ENCODE measurements around the gene MYPN.

The MYPN gene

GRCh38 chr10:68132391-68132790 lies 23.1 kb downstream of the MYPN start:
- no peaks in the 10 kb centered on the region for H3K4me1 ChIP-seq (ENCODE audit: control insufficient read depth in 1 of 2, insufficient read depth in 1 of 2, low read depth in 1 of 2, low read length in 1 of 2)
- peaks cover 10% of the 10 kb centered on the region for H3K27me3 ChIP-seq
- H3K36me3 ChIP-seq: no peaks in the 10 kb centered on the region
- no peak overlapping the region for H3K27ac ChIP-seq
- H3K4me3 ChIP-seq (ENCODE audit: low read depth in 1 of 2, low read length in 1 of 2): no peak overlapping the region
- no peaks in the 10 kb centered on the region for H3K9me3 ChIP-seq
- TF ChIP-seq CTCF (IDR thresholded peaks at IDR 0.05): no peak

DNA sequence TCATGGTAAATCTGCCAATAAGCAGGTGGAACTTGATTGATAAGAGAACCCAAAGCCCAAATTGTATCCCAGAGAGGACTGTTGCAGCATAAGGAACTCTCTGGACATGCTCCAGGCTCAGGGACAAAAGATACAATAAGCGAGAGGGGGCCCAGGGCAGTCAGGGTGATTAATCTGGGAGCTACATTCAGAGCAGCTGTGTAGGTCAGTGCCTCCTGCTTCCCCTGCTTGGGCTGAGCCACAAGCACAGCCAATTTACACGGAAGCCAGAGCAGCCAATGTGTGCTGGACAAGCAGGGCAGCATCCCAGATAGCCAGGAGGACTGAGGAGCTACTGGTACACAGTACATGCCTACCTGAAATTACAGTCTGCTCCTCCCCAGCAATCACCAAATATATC lies 24.2 kb downstream of the MYPN start:
- Histone ChIP-seq H3K27ac (no peak overlapping the region), H3K9me3 (no peaks in the 10 kb centered on the region), H3K4me3 (ENCODE audit: low read depth in 1 of 2, low read length in 1 of 2) (no peak overlapping the region), H3K4me1 (ENCODE audit: control insufficient read depth in 1 of 2, insufficient read depth in 1 of 2, low read depth in 1 of 2, low read length in 1 of 2) (no peaks in the 10 kb centered on the region), H3K36me3 (no peaks in the 10 kb centered on the region), H3K27me3 (peaks cover 1% of the 10 kb centered on the region)
- TF ChIP-seq CTCF (IDR thresholded peaks at IDR 0.05): no peak

DNA sequence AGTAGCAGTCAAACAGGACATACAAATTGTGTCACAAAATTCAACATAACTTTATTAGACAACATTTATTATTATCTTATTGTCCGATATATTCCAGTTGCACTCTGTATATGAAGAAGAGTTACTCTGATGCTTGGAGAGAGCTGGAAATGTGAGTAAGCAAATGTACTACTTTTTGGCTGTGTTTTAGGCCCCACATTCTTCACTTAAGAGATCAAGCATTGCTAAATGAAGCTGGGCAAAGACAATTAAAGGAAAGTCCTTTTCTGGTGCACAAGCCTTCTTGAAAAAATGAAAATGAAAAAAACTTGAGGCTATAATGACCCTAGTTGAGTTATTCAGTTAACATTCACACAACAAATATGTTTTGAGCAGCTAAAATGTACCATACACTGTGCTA lies 26.1 kb downstream of the MYPN start:
- Histone ChIP-seq H3K4me3 (ENCODE audit: low read depth in 1 of 2, low read length in 1 of 2) (no peak overlapping the region), H3K27me3 (no peaks in the 10 kb centered on the region), H3K36me3 (no peaks in the 10 kb centered on the region), H3K9me3 (no peaks in the 10 kb centered on the region), H3K27ac (no peak overlapping the region), H3K4me1 (ENCODE audit: control insufficient read depth in 1 of 2, insufficient read depth in 1 of 2, low read depth in 1 of 2, low read length in 1 of 2) (no peaks in the 10 kb centered on the region)
- no peak for TF ChIP-seq CTCF (IDR thresholded peaks at IDR 0.05)

DNA sequence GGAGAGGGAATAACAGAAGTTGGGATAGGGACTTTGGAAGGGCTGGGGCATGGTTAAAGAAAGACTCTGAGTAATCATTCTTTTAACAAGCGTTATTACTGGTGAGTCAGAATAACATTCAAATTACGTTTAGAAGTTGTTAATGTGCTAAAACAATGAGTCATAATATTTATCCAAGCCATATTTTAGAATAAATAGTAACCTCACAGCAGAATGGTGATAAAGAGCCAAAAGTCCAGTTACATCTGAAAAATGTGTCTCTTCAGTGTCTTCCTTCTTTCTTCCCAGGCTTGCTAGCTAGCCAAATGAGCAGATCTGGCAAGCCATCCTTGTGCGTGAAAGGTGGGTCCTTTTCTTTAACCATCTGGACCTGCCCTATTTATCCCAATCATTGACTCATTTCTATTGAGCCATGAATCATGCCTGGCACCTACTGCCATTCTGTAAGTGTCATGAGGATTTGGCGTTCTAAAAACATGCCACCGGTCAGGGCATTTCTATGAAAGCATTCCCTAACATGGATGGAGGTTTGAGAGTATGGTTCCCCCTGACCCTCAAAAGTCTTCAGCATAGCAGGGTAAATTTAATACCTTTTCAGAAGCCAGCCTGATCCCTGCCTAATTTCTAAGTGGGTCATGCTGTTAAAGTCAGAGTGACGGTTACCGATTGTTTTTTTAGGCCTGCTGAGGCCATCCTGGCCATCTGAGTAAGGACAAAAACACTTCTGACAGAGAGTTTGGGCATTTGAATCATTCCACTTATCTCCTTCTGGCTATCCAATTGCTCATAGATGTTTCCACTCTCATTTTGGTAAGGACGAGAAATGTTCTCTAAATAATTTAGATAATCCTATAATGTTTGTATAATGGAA lies 26.9 kb downstream of the MYPN start:
- peaks cover 3% of the 10 kb centered on the region for H3K27me3 ChIP-seq
- H3K27ac ChIP-seq: no peak overlapping the region
- no peaks in the 10 kb centered on the region for H3K4me1 ChIP-seq (ENCODE audit: control insufficient read depth in 1 of 2, insufficient read depth in 1 of 2, low read depth in 1 of 2, low read length in 1 of 2)
- no peak overlapping the region for H3K4me3 ChIP-seq (ENCODE audit: low read depth in 1 of 2, low read length in 1 of 2)
- H3K9me3 ChIP-seq: no peaks in the 10 kb centered on the region
- no peaks in the 10 kb centered on the region for H3K36me3 ChIP-seq
- TF ChIP-seq CTCF (IDR thresholded peaks at IDR 0.05): no peak

- no peak overlapping the region for H3K4me3 ChIP-seq (ENCODE audit: low read depth in 1 of 2, low read length in 1 of 2)
- no peak for TF ChIP-seq CTCF (IDR thresholded peaks at IDR 0.05)
- H3K4me1 ChIP-seq (ENCODE audit: control insufficient read depth in 1 of 2, insufficient read depth in 1 of 2, low read depth in 1 of 2, low read length in 1 of 2): no peaks in the 10 kb centered on the region
- no peaks in the 10 kb centered on the region for H3K36me3 ChIP-seq
- H3K27ac ChIP-seq: no peak overlapping the region
- peaks cover 3% of the 10 kb centered on the region for H3K27me3 ChIP-seq
- no peaks in the 10 kb centered on the region for H3K9me3 ChIP-seq
These were observed 27.9 kb downstream of the MYPN start for GRCh38 chr10:68137171-68137570.
